GM12878 (cell line): Measurements from ENCODE around the gene HHAT. TPM values are rescaled to one million over a fixed set of nuclear protein-coding genes. Genes with fewer than 3 reads are reported as not detected.

Experiments
- ATAC-seq: fragments of 200-7000 bp; cut with Tn5 transposase; 3 replicates; pipeline ENCODE4 v1.9.1; 2020; ENCODE audit warnings: mild to moderate bottlenecking, moderate library complexity
- BruUV-seq: library from RNA; stranded (reverse); fragments of 400-500 nt; replicated peaks from 2 replicates; lab custom pipeline; 2021; lab: Mats Ljungman, UMichigan
- CTCF ChIA-PET: fragments of 300-600 bp; sonication (Branson Sonifier 250); formaldehyde crosslinking; extraction: SDS; loops from one replicate; lab custom pipeline; 2021; ENCODE audit warnings: inconsistent platforms; lab: Yijun Ruan, JAX
- POLR2A ChIA-PET: fragments of 350-600 bp; formaldehyde crosslinking; extraction: SDS; loops from one replicate; lab custom pipeline; 2021; ENCODE audit warnings: inconsistent platforms; lab: Charles Lee
- RAD21 ChIA-PET: fragments of 300-600 bp; sonication (Branson Sonifier 250); formaldehyde crosslinking; loops from one replicate; lab custom pipeline; 2023; ENCODE audit warnings: antibody characterized with exemption; ENCODE audit not compliant: unreplicated experiment; lab: Charles Lee
- SMC1A ChIA-PET: fragments of 300-600 bp; sonication (Branson Sonifier 250); formaldehyde crosslinking; loops from one replicate; lab custom pipeline; 2023; ENCODE audit not compliant: unreplicated experiment, uncharacterized antibody; lab: Charles Lee
- DNase-seq: peaks from one replicate; pipeline ENCODE4 v3.0.0-alpha.2; 2011; ENCODE audit warnings: low read depth, low spot score
- FAIRE-seq: peaks from 3 replicates; lab custom pipeline; 2011; peaks lifted over from hg19 to GRCh38; lab: Jason Lieb, UNC
- H2AFZ ChIP-seq: 2 replicates; pipeline ENCODE4 v1.6.0; 2011; ENCODE audit warnings: low read depth, low read length, control low read depth; ENCODE audit not compliant: control insufficient read depth
- H3K27ac ChIP-seq: 2 replicates; pipeline ENCODE4 v1.5.1; 2011; ENCODE audit warnings: control low read depth; ENCODE audit not compliant: control insufficient read depth, insufficient read depth
- H3K27me3 ChIP-seq, 2 experiments: replicated peaks in 1 of 2; 2 replicates each; pipeline versions ENCODE4 v1.6.0 to v1.6.1; 2011; ENCODE audit warnings: low read length in 1 of 2; ENCODE audit not compliant: control insufficient read depth in 2 of 2, insufficient read depth in 2 of 2
- H3K36me3 ChIP-seq, 2 experiments: 2 replicates each; pipeline ENCODE4 v1.5.1; 2011; ENCODE audit warnings: low read length in 1 of 2; ENCODE audit not compliant: control insufficient read depth in 2 of 2, insufficient read depth in 2 of 2
- H3K4me1 ChIP-seq: 2 replicates; pipeline ENCODE4 v1.6.1; 2011; ENCODE audit warnings: mild to moderate bottlenecking, low read length, moderate library complexity, mixed read lengths; ENCODE audit not compliant: control insufficient read depth, insufficient read depth
- H3K4me2 ChIP-seq: 2 replicates; pipeline ENCODE4 v1.6.0; 2011; ENCODE audit warnings: control low read depth; ENCODE audit not compliant: control insufficient read depth, insufficient read depth
- H3K4me3 ChIP-seq: fragments of 200-600 bp; sonication (generic); 2 replicates; pipeline ENCODE4 v1.5.1; 2016
- H3K79me2 ChIP-seq: 2 replicates; pipeline ENCODE4 v1.6.0; 2011; ENCODE audit warnings: low read length; ENCODE audit not compliant: control insufficient read depth, insufficient read depth
- H3K9ac ChIP-seq: 2 replicates; pipeline ENCODE4 v1.8.0; 2011; ENCODE audit warnings: low read length, control low read depth, mixed read lengths; ENCODE audit not compliant: control insufficient read depth, insufficient read depth
- H3K9me3 ChIP-seq: replicated peaks from 3 replicates; pipeline ENCODE4 v1.5.1; 2011; ENCODE audit warnings: mild to moderate bottlenecking, low read length; ENCODE audit not compliant: control insufficient read depth, insufficient read depth
- H4K20me1 ChIP-seq: 2 replicates; pipeline ENCODE4 v1.6.0; 2011; ENCODE audit not compliant: control insufficient read depth, insufficient read depth
- BMI1 ChIP-seq: fragments of 450-650 bp; IDR thresholded peaks from 2 replicates; pipeline ENCODE4 v1.6.1; 2016; ENCODE audit warnings: mild to moderate bottlenecking, moderate library complexity, borderline replicate concordance
- BRCA1 ChIP-seq: IDR thresholded peaks from 2 replicates; pipeline ENCODE4 v1.6.1; 2011; ENCODE audit warnings: low read depth, low read length, improper control_type of control experiment
- CBX3 ChIP-seq: fragments of 200-600 bp; sonication (generic); IDR thresholded peaks from 2 replicates; pipeline ENCODE4 v1.6.1; 2016; ENCODE audit warnings: low read depth, borderline replicate concordance
- CHD2 ChIP-seq: IDR thresholded peaks from 2 replicates; pipeline ENCODE4 v1.6.1; 2011; ENCODE audit warnings: low read depth, low read length, improper control_type of control experiment, borderline replicate concordance
- E4F1 ChIP-seq: fragments of 450-650 bp; IDR thresholded peaks from 2 replicates; pipeline ENCODE4 v1.6.1; 2018; ENCODE audit warnings: borderline replicate concordance, mild to moderate bottlenecking; ENCODE audit not compliant: partially characterized antibody
- IKZF1 ChIP-seq: fragments of 450-650 bp; conservative IDR thresholded peaks from 2 replicates; pipeline ENCODE4 v1.6.1; 2017; ENCODE audit warnings: antibody characterized with exemption, mild to moderate bottlenecking
- JUND ChIP-seq: IDR thresholded peaks from 2 replicates; pipeline ENCODE4 v1.6.1; 2012; ENCODE audit warnings: low read depth, mild to moderate bottlenecking, low read length, improper control_type of control experiment, moderate library complexity
- KDM1A ChIP-seq: fragments of 200-600 bp; sonication (generic); IDR thresholded peaks from 2 replicates; pipeline ENCODE4 v1.6.1; 2016; ENCODE audit warnings: borderline replicate concordance
- MYC ChIP-seq: IDR thresholded peaks from 2 replicates; pipeline ENCODE4 v1.6.1; 2011; ENCODE audit warnings: mild to moderate bottlenecking, low read length, moderate library complexity, inconsistent platforms; ENCODE audit not compliant: insufficient read depth, insufficient replicate concordance, insufficient read length, severe bottlenecking
- NR2F1 ChIP-seq: fragments of 450-650 bp; conservative IDR thresholded peaks from 2 replicates; pipeline ENCODE4 v1.6.1; 2017; ENCODE audit warnings: mild to moderate bottlenecking
- NRF1 ChIP-seq: conservative IDR thresholded peaks from 2 replicates; pipeline ENCODE4 v1.6.1; 2011; ENCODE audit warnings: mild to moderate bottlenecking, low read depth, low read length, improper control_type of control experiment
- PRDM15 ChIP-seq: fragments of 450-650 bp; formaldehyde crosslinking; IDR thresholded peaks from 2 replicates; pipeline ENCODE4 v1.4.0; 2020; ENCODE audit warnings: mild to moderate bottlenecking, moderate library complexity
- RAD51 ChIP-seq: fragments of 450-650 bp; IDR thresholded peaks from 2 replicates; pipeline ENCODE4 v1.6.1; 2016; ENCODE audit warnings: moderate library complexity, mild to moderate bottlenecking, inconsistent platforms
- RBBP5 ChIP-seq: fragments of 200-600 bp; sonication (generic); conservative IDR thresholded peaks from 2 replicates; pipeline ENCODE4 v1.6.1; 2016
- RFX5 ChIP-seq: IDR thresholded peaks from 2 replicates; pipeline ENCODE4 v1.6.1; 2011; ENCODE audit warnings: low read depth, low read length, improper control_type of control experiment
- RUNX3 ChIP-seq: IDR thresholded peaks from 2 replicates; pipeline ENCODE4 v1.6.1; 2012; ENCODE audit warnings: low read length, inconsistent platforms
- SREBF1 ChIP-seq: IDR thresholded peaks from 2 replicates; pipeline ENCODE4 v1.6.1; 2012; ENCODE audit warnings: mild to moderate bottlenecking, low read length
- SREBF2 ChIP-seq: IDR thresholded peaks from 2 replicates; pipeline ENCODE4 v1.6.1; 2012; ENCODE audit warnings: mild to moderate bottlenecking, low read length
- TCF12 ChIP-seq: IDR thresholded peaks from 2 replicates; pipeline ENCODE4 v1.6.1; 2011; ENCODE audit warnings: low read depth, mild to moderate bottlenecking, low read length
- YY1 ChIP-seq: IDR thresholded peaks from 2 replicates; pipeline ENCODE4 v1.6.1; 2011; ENCODE audit warnings: low read depth, mild to moderate bottlenecking, low read length
- WGBS: methylation state at CpG from one replicate; pipeline ENCODE4 v1.1.6; 2016; ENCODE audit warnings: low lambda C conversion rate; ENCODE audit not compliant: insufficient replicate concordance, insufficient coverage; ENCODE audit errors: missing lambda C conversion rate; 5-methylcytosine and 5-hydroxymethylcytosine counted together
- in situ Hi-C: fragments of 300-500 bp; cut with MboI; formaldehyde crosslinking; loops from 9 replicates; pipeline ENCODE4 v1.14.3; 2018; ENCODE audit warnings: mixed read lengths
- intact Hi-C: fragments of 100-400 bp; cut with micrococcal nuclease; formaldehyde crosslinking; loops from one replicate; pipeline ENCODE4 v1.14.2; 2022; ENCODE audit not compliant: unreplicated experiment
- polyA plus RNA-seq, 11 experiments: library from polyadenylated mRNA; depleted of rRNA in 4 of 11; unstranded in 6 of 11; stranded (reverse) in 5 of 11; fragments of >200 nt; fragmentation: Nextera tagmentation in 4 of 11; fragmentation: Illumina TruSeq in 1 of 11; extraction: Ambion mirVana in 4 of 11; extraction: Trizol in 1 of 11; gene quantifications; 1 replicate in 1 of 11; 2 replicates in 10 of 11; pipeline versions ENCODE4 v1.2.1 to v1.2.3, GENCODE V29; 2011 to 2016; ENCODE audit warnings: inconsistent platforms in 2 of 11, missing spikeins in 2 of 11, low read depth in 1 of 11
- total RNA-seq, 4 experiments: library from RNA; depleted of rRNA in 3 of 4; stranded (reverse); fragments of >200 nt in 3 of 4; fragmentation: Illumina TruSeq in 1 of 4; extraction: Trizol in 1 of 4; gene quantifications; 2 replicates each; pipeline versions ENCODE4 v1.2.1 to v1.2.3, GENCODE V29; 2013 to 2021

Gene HHAT
- total and polyA plus RNA-seq, 10 of the 15 experiments (the other 5 are each of a cell fraction or from before 2014, with no cell fraction given): 1.2 to 37.6 (median 2.6) TPM

GRCh38 chr1:210445931-210446330 is 117.2 kb downstream of the HHAT start (continued):
- no peak for TF ChIP-seq MYC

GRCh38 chr1:210446479-210446878 is 117.8 kb downstream of the HHAT start:
- ATAC-seq (peak; percentile 90), DNase-seq (no peak), FAIRE-seq (no peak)
- Histone ChIP-seq H3K79me2 (no peaks in the 10 kb centered on the region), H3K4me2 (no peak overlapping the region), H3K4me1 (no peaks in the 10 kb centered on the region), H2AFZ (no peak overlapping the region), H3K4me3 (no peak overlapping the region), H3K9ac (no peak overlapping the region), H4K20me1 (no peaks in the 10 kb centered on the region), H3K9me3 (no peaks in the 10 kb centered on the region), H3K27me3 (no peaks in the 10 kb centered on the region), H3K36me3 (no peaks in the 10 kb centered on the region), H3K27ac (no peak overlapping the region)
- CTCF ChIA-PET: interaction anchor here (0.8 to 6.9 kb wide), 16 partner anchors 9 to 691 kb away, joined by 3 to 53 read pairs (median 4); partner anchors contain the start of gene KCNH1
- 2% methylated on average over 9 of the region's 9 CpGs for WGBS
- no TSS peak for BruUV-seq
- POLR2A ChIA-PET: interaction anchor here (0.6 kb wide), 1 partner anchor 52 kb away, joined by 4 read pairs; no protein-coding TSS in a partner anchor
- RAD21 ChIA-PET: interaction anchor here (1.0 to 3.8 kb wide), 10 partner anchors 12 to 689 kb away, joined by 3 to 17 read pairs (median 4); partner anchors contain the start of gene KCNH1
- in situ Hi-C loops: no loop called here
- SMC1A ChIA-PET: interaction anchor here (0.8 to 4.1 kb wide), 16 partner anchors 10 to 689 kb away, joined by 3 to 42 read pairs (median 4); no protein-coding TSS in a partner anchor
- intact Hi-C loops: no loop called here
- TF ChIP-seq CHD2: no peak
- TF ChIP-seq YY1: no peak
- TF ChIP-seq JUND: no peak
- no peak for TF ChIP-seq KDM1A
- no peak for TF ChIP-seq BRCA1
- no peak for TF ChIP-seq SREBF1
- TF ChIP-seq CBX3: no peak
- TF ChIP-seq NR2F1: no peak
- peak; percentile 81 for TF ChIP-seq RAD51
- TF ChIP-seq RUNX3: no peak
- no peak for TF ChIP-seq E4F1
- TF ChIP-seq SREBF2: no peak
- TF ChIP-seq TCF12: no peak
- TF ChIP-seq RBBP5: no peak
- TF ChIP-seq NRF1: no peak
- no peak for TF ChIP-seq BMI1
- TF ChIP-seq PRDM15 (CRISPR knock-in tag): no peak
- TF ChIP-seq RFX5: no peak
- peak; percentile 41; the same call in 1 of the 2 replicates for TF ChIP-seq IKZF1
